SK-N-DZ (cell line): Measurements from ENCODE around the gene FANCI. TPM values are rescaled to one million over a fixed set of nuclear protein-coding genes. Genes with fewer than 3 reads are reported as not detected.

Source experiments
- DNase-seq: peaks from one replicate; pipeline ENCODE4 v3.0.0-alpha.2; 2015; ENCODE audit warnings: low spot score
- polyA plus RNA-seq, 2 experiments: library from polyadenylated mRNA; depleted of rRNA; stranded (reverse); fragments of >200 nt; gene quantifications; 2 replicates each; pipeline ENCODE4 v1.2.3, GENCODE V29; 2014

FANCI gene
- polyA plus RNA-seq (2014; cell fraction: cytosol; rRNA removed): 113 and 127 TPM in 2 replicates
- polyA plus RNA-seq (2014; cell fraction: nucleus; rRNA removed): 205 and 223 TPM in 2 replicates

GRCh38 chr15:89243691-89244573 is at the start of gene FANCI:
Gene FANCI (plus strand): TSS chr15:89243979. CDS start chr15:89247648, 3,669 bp downstream.
- DNase-seq: peak; percentile 92

DNA sequence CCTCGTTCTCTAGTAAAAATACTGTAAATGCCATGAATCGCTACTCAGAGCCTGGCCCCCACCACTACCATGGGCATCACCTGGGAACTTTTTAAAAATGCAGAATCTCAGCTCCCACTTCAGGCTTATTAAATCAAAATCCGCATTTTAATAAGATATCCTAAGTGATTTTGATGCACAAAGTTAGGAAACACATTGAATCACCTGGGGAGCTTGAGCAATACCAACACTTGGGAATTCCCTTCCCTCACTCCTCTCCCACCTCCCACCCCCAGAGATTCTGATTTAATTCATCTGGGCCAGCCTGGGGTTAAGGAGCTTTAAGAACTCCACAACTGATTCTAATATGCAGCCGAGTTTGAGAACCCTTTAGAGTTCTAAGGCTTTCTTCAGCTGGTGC is 49.2 kb upstream of the FANCI start:
- DNase-seq: no peak

DNA sequence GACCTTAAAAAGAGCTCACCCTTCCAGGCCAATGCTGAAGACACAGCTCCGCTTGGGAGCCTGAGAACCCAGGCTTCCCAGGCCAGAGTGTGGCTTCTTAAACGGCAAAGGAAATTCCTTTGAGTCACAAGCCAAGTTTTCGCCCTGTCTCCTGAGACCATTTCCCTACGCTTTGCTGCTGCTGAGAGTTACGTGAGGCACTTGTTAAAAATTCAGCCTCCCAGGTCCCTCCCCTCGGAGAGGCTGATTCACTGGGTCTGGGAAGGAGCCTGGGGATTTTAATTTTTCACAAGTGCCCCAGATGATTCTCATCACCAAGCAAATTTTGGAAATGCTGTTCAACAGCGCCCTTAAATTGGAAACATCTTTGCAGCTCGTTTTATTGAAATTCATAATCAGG is 47.9 kb upstream of the FANCI start:
- DNase-seq: no peak

DNA sequence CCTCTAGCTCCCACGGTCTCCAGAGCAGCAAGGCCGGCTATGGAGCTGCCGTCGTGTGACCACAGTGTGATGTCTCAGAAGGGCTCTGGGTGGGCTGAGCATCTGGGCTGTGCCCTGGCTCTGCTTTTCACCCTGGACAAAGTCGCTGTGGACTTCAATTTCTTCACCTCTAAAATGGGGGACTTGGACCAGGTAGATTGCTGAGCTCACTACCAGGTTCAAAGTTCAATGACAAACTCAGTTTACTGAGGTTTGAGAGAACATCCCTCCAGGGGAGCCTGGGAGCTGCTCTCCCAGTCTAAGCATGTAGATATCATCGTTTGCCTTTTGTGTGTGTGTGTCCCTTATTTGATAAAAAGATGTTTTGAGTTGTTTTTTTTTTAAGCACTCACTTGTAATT is 47.5 kb upstream of the FANCI start:
- no peak for DNase-seq

DNA sequence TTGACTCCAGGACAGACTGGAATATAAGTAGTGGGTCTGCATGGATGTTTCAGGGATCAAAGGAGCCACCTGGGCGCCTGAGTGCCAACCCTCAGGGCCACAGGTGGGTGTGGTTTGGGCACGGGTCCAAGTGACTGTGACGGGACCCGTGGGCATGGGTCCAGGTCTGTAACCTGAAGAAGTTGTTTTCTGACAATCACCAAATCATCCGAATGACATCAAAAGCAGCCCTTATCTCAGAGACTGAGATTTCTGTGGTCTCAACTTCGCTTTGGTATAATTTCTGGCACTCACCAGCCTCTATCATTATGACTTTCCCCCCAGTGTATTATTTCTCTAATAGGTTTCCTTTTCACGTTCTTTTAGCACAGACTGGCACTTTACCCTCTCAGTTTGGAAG is 46.8 kb upstream of the FANCI start:
- DNase-seq: no peak

DNA sequence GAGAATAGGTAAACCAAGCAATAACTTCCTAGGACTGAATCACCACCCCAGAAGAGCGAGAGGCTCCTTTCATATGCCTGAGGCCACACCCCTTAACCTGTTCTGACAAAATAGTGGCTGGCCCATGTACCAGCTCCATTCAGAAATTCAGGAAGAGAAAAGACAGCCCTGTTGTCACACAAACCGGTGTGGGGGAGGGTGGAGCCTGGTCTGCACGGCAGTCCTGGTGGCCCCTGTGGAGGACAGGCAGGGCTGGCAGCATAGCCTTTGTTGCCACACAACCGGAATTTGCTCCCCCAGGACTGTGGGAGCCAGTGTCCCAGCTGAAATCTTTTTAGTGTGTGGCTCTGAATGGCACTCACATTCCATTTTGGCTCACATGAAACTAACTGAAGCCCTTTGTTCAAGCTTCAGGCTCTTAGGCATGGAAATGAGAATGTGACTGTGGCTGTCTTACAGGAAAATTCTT is 46.2 kb upstream of the FANCI start:
- no peak for DNase-seq

- no peak for DNase-seq
Observed at GRCh38 chr15:89198196-89198595, 45.6 kb upstream of the FANCI start.

GRCh38 chr15:89198934-89199333 is 44.8 kb upstream of the FANCI start:
- no peak for DNase-seq

DNA sequence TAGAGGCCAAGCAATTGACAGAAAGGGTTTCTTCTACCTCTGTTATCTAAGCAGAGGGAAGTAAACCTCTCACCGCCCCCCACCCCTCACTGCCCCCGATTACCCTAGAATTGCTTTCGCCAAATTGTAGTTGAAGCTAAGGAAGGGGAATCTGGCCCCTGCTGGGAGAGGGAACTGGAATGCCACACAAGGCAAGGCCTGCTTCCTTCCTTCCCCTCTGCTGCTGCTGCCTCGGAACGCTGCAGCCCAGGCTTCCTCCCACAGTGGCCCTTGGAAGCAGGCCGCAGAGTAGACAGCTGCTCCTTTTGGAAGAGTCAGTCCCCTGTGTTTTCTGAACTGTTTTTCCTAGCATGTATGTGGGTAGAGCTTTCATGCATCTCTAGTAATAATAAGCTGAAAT is 44.0 kb upstream of the FANCI start:
- DNase-seq: no peak

DNA sequence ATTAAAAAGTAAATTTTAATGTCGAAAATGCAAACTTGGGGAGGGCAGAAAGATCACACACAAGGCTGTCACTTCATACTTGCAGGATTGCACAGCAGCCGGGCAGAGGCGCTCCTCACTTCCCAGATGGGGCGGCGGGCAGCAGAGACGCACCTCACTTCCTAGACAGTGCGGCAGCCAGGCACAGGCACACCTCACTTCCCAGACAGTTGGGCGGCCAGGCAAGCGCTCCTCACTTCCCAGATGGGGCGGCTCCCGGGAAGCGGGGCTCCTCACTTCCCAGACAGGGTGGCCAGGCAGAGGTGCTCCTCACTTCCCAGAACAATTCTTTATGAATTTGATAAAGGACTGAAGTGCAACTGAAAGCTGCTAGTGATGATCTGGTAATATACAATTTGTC is 43.6 kb upstream of the FANCI start:
- DNase-seq: no peak

DNA sequence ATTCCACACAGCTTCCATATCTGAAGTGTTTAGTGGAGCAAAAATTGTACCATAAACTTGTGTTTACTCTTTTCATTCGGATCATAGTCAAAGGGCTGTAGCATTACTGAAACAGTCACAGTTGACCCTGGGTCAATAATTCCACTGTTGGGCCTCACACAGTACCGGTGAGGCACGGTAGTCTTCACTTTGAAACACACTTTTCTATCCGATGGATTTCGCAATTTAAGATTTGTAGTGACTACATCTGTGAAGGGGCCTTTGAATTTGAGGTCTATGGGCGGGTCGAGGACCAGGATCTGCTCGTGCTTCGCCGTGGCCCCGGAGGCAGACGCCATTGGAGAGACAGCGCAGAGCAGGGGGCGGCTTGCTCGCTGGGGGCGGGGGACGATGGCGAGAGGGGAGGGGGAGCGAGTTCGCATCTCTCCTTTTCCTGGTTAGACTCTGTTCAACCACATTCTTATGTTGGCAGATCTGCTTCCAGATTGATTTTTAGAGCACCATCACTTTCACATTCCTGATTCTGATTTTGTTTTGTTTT is 42.2 kb upstream of the FANCI start:
- no peak for DNase-seq

GRCh38 chr15:89203705-89204273 is 40.0 kb upstream of the FANCI start:
- DNase-seq: no peak

DNA sequence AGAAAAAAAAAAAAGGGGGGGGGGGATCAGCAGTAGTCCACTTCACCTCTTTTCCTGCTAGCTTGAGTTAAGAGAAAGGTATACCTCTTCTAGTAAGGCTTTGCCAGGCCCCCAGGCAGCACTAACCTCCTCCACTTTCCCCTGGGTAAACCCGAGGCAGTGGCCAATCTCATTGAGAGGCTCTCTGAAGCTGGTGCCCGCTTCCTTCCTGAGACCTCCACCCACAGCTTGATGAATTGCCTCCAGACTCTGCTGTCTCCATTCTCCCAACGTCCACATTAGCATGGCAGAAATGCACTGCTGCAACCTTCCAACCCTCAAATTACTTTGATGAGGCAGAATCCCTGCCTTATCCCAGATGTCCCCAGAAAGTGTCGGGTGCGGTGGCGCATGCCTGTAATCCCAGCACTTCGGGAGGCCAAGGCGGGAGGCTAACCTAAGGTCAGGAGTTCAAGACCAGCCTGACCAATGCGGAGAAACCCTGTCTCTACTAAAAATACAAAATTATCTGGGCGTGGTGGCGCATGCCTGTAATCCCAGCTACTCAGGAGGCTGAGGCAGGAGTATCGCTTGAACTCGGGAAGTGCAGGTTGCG is 37.7 kb upstream of the FANCI start:
- no peak for DNase-seq

GRCh38 chr15:89206908-89207331 is 36.9 kb upstream of the FANCI start:
- DNase-seq: peak; percentile 73

GRCh38 chr15:89208256-89208655 is 35.5 kb upstream of the FANCI start:
- no peak for DNase-seq

- no peak for DNase-seq
Observed at GRCh38 chr15:89209057-89209456, 34.7 kb upstream of the FANCI start.

DNA sequence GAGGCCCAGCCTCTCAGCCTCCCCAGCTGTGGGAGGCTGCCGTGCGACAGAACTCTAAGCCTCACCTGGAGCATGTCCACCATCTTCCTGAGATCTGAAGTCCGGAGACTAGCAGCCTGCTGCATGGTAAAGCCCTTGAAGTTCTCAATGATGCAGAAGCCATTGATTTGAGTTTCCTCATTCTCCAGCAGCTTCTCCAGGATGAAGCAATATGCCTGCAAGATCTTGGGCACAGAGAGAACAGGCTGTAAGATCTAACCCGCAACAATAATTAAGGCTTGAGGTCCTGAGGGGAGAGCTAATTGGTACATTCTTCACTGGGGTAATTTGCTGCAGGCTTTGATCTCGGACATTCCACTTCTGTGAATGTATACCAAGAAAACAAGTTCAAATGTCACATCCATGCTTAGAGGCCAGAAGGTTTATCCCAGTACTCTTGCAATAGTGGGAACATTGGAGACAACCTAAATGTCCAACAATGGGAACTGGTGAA is 32.1 kb upstream of the FANCI start:
- DNase-seq: no peak

DNA sequence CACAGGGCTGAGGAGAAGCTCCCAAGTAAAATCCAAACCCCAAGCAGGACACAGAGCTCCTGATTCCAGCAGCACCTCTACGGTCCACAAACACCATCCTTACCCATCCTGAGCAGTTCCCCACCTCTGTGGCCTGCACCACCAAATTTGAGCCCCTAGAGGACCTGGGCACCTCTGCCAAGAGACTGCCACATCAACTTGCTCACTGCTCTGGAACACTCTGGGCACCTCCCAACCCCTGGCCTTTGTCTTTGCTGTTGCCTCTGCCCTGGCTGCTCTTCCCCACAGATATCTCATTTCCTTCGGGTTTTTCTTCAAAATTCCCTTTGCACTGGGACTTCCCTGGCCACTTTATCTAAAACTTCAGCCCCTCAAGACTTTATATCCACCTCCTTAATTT is 28.2 kb upstream of the FANCI start:
- no peak for DNase-seq

- DNase-seq: no peak
Observed at GRCh38 chr15:89217031-89217430, 26.7 kb upstream of the FANCI start.

- no peak for DNase-seq
Observed at GRCh38 chr15:89217686-89218376, 25.9 kb upstream of the FANCI start.

GRCh38 chr15:89218531-89218930 is 25.2 kb upstream of the FANCI start:
- DNase-seq: no peak
